HG03378 (cell line): ENCODE results near the gene SERHL2.
"Not testable (repeated sequence)": the region's sequence is repeated elsewhere in the genome, so short reads cannot be mapped to it uniquely, and the experiment has no call there.

Source experiments
- ATAC-seq: cut with Tn5 transposase; IDR thresholded peaks from one replicate; pipeline ENCODE4 v1.9.1; 2021; ENCODE audit warnings: mild to moderate bottlenecking, moderate library complexity; ENCODE audit not compliant: unreplicated experiment

Gene SERHL2

DNA sequence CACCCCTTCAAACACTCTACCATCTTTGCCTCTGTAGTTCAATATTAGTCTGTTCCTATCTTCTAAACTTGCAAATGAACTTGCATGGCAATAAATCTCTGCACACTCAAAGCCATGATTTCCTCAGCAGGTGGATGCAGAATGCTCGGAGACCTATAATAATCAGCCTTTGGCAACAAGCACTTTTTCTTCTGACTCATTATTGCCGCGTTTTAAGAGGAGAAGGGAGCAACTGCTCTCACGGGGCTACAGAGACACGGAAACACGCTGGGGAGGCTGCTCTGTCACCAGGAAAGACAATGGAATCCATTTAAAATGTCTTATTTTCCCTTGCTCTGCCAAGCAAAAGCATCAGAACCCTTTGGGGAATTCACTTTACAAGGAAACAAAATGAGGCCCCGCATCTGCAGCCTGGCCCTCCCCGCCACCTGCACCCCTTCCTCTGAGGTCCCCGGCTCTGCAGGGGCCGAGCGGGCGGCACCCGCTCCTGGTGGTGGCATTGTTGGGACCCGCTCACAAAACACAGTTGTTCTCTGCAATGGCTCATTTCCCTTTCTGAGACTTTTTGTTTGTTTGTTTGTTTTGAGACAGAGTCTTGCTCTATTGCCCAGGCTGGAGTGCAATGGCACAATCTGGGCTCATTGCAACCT lies 18.5 kb upstream of the SERHL2 start:
- not testable (repeated sequence) for ATAC-seq

DNA sequence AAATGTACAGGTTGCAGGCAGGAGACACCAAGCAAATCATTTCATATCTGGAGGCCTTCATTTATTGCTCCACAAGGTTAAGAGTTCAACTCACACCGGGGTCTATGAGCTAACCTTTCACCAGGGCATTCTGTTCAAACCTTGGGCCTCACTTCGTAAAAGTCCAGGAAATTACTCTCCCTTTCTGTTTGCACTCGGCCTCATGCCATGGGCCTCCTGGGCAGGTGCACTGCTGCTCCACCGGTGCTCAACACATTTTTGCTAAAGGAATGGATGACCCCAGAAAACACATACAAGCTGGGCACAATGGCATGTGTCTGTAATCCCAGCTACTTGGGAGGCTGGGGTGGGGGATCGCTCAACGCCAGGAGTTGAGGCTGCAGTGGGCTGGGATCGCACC lies 17.6 kb upstream of the SERHL2 start:
- ATAC-seq: no peak

DNA sequence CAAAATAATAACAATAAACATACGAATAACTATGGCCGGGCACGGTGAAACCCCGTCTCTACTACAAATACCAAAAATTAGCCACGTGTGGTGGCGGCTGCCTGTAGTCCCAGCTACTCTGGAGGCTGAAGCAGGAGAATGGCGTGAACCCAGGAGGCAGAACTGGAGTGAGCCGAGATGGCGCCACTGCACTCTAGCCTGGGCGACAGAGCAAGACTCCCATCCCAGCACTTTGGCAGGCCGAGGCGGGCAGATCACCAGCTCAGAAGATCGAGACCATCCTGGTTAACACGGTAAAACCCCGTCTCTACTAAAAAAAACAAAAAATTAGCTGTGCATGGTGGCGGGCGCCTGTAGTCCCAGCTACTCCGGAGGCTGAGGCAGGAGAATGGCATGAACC lies 17.1 kb upstream of the SERHL2 start:
- ATAC-seq: not testable (repeated sequence)

DNA sequence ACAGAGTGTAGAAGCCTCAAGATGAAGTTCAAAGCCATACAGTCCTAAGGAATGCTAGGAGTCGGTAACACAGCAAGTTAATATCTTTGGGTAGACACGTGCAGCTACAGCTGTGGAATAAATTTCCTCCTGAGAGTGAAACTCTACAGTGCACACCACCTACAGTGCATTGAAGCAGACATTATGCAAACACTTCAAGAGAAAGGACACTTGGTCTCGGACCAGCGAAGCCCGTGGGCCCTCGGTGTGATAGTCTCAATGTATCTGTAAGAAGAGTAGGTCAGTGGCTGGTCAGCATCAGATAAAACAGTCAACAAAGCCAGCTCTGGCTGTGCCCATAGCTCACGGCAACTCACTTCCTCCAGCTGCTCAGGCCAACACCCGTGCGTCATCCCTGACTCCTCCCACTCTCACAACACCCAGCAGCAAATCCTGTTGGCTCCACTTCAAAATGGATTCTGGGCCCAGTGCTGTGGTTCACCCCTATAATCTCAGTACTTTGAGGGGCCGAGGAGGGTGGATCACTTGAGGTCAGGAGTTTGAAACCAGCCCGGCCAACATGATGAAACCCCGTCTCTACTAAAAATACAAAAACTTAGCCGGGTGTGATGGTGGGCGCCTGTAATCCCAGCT lies 16.4 kb upstream of the SERHL2 start:
- not testable (repeated sequence) for ATAC-seq

DNA sequence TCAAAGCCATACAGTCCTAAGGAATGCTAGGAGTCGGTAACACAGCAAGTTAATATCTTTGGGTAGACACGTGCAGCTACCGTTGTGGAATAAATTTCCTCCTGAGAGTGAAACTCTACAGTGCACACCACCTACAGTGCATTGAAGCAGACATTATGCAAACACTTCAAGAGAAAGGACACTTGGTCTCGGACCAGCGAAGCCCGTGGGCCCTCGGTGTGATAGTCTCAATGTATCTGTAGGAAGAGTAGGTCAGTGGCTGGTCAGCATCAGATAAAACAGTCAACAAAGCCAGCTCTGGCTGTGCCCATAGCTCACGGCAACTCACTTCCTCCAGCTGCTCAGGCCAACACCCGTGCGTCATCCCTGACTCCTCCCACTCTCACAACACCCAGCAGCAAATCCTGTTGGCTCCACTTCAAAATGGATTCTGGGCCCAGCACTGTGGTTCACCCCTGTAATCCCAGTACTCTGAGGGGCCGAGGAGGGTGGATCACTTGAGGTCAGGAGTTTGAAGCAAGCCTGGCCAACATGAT lies 14.5 kb upstream of the SERHL2 start:
- ATAC-seq: not testable (repeated sequence)

DNA sequence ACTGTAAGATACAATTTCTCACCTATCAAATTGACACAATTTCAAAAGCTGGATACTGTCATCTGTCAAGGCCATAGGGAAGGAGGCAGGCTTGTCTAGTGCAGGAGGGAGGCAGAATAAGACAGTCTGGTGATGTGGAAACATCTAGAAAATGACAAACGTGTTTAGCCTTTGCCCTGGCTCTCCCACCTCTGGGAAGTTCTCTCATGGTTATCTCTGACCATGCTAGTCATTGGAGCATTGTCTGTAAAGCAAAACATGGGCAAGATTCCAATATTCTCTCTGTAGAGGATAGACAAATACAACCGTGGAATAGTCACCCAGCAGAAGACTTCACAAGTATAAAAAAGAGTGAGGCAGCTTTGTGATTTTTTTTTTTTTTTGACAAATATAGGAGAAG lies 9.1 kb upstream of the SERHL2 start:
- ATAC-seq: no peak

DNA sequence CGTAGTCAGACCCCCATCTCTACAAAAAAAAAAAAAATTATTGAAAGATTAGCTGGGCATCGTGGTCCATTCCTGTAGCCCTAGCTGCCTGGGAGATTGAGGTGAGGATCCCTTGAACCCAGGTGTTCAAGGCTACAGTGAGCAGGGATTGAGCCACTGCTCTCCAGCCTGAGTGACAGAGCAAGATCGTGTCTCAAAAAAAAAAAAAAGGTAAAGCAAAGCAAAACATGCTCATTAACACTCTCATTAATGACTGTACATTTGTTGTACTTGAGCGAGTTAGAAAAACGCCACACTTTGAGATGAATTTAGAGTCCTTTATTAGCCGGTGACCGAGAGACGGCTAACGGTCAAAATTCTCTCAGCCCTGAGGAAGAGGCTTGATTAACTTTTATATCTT lies 6.2 kb upstream of the SERHL2 start:
- ATAC-seq: no peak

DNA sequence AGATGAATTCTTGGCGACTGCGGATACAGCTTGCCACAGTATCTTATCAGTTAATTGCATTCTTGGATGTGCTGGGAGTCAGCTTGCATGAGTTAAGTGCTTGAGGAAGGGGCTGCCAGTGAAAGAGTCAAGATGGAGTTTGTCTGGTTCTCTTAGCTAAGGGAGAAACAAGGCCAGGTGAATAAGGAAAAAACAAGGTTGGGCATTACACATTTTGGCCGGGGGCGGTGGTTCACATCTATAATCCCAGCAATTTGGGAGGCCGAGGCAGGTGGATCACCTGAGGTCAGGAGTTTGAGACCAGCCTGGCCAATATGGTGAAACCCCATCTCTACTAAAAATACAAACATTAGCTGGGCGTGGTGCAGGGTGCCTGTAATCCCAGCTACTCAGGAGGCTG lies 5.6 kb upstream of the SERHL2 start:
- ATAC-seq: not testable (repeated sequence)

DNA sequence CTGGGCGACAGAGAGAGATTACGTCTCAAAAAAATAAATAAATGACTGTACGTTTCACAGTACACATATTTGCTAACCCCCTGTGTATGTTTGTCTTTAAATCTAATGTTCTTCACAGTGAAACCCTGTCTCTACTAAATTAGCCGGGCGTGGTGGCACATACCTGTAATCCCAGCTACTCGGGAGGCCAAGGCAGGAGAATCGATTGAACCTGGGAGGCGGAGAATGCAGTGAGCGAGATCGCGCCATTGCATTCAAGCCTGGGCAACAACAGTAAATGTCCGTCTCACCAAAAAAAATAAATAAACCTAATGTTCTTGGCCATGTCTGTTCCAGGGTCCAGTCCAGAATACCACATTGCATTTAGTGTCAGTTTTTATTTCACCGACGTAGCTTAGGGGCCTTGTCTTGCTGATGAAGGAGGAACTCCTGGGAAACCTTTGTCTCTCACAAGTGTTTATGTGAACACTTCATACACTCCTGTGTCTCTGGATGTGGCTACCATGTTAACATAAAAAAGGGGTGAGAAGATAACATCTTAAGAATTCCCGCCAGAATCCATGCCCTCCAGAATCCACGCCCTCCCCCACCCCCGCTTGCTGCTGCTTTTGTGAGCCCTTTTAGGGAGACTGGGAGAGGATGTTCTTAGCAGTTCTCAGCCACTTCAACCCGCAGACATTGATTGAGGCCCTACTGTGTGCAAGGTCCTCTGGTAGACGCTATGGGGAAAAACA lies 5.0 kb upstream of the SERHL2 start:
- no peak for ATAC-seq

DNA sequence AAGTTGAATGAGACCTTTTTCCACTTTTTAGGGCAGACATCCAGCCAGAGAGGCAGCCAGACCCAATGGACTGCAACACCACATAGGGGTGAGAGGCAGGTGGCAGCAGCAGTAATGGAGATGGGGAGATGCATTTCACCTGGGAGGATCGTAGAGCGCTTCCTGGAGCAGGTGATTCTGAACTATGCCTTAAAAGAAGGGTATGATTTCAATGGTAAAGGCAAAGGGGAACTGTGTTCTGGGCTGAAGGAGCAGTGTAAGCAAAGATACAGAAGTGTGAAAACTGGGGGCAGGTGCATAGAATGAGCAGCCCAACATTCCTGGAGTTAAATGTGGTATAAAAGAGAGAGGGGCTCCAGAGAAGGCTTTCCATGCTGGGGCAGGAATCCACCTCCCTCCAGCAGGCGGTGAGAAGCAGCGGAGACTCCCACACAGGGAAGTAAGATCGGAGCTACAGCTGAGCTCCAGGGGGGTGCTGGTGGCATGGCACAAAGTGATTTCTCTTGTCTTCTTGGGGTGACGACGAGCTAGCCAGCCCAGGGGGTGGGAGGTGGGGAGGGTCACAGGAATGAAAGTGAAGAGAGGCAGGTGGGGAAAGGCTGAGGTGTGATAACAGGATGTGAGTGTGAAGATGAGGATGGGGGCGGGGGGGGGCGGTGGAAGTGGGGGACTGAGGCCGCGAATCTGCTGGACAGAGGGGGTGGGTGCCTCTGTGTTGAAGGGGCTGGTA lies 4.3 kb upstream of the SERHL2 start:
- ATAC-seq: no peak

DNA sequence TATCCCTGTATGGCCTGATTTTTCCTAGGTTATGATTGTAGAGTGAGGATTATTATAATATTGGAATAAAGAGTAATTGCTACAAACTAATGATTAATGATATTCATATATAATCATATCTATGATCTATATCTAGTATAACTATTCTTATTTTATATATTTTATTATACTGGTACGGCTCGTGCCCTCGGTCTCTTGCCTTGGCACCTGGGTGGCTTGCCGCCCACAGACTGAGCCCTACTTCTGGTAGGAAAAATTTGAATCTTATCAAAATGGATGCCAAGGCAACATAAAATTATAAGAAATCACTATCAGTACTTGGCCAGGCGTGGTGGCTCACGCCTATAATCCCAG lies 1.5 kb upstream of the SERHL2 start:
- not testable (repeated sequence) for ATAC-seq

DNA sequence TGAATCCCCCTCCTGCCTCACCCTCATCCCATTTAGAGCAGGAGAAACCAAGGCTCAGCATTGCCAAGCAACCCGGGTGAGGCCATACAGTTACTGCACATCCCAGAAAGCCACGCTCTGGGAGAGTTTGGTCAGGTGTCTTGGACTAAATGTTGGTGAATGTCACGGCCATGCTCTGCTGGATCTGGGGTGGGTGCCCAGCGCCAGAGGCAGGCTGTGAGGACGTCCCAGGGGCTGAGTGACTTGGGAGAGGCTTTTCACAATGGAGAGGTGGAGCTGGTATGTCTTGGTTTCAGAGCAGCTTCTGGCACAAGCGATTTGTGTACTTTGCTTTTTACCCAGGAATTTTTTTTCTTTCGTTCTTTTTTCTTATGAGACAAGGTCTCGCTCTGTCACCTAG lies 6.6 kb downstream of the SERHL2 start:
- ATAC-seq: no peak

DNA sequence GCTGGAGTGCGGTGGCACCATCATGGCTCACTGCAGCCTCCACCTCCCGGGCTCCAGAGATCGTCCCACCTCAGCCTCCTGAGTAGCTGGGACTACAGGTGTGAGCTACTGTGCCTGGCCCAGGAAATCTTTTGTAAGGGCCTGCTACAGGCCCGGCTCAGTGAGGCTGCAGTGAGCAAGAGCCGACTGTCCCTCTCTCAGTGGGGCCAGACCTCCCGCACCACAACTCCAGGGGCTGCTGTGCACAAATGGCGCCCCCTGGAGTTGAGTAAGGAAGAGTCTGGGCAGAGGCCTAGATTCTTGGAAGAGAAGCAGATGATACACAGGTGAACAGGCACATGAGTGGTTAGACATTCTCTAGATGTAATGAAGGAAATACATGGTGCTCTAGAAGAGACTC lies 7.0 kb downstream of the SERHL2 start:
- ATAC-seq: no peak

DNA sequence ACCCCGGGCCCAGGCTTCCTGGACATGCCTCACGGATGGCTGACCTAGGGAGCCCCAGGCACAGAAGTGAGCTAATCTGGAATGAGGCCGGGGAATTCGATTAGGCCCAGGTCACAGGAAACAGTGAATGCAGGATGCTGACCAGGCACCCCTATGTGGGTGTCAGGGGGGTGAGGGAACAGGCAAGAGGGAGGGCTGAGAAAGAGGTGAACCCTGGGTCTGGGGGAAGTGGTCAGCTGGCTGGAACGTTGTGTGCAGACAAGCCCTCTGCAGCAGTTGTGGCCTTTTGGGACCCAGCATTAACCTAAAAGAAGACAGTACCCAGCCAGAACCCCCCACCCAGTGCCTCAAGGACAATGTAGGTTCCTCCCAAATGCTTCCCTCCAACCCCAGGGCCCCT lies 8.1 kb downstream of the SERHL2 start:
- ATAC-seq: no peak

DNA sequence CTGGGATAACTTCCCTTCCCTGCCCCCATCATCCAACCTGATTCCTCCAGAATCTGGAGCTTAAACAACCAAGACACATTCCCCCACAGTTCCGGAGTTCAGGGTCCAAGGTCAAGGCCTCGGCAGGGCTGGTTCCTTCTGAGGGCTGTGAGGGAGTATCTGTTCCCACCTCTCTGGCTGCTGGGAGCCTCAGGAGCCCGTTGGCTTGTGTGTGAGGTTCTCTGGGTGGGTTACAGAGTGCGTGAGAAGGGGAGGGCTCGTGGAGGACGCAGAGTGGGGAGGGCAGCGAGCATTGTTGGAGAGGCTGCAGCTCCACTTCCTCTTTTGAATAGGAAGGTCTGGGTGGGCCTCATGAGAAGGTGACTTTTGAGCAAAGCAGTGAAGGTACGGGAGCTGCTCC lies 8.5 kb downstream of the SERHL2 start:
- no peak for ATAC-seq

DNA sequence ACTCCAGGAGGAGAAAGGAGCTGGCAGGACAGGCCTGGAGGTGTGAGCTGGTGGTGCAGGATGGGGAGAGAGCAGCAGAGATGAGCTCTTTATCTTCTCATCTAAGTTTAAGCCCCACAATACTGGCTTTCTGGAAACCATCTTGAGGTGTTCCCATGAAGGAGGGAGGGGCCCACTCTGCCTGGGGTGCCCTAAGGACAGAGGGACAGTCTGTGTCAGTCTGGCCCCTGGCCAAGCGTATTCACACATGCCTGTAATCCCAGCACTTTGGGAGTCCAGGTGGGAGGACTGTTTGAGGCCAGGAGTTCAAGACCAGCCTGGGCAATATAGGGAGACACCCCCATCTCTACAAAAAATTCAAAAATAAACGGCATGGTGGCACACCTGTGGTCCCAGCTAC lies 8.9 kb downstream of the SERHL2 start:
- no peak for ATAC-seq

DNA sequence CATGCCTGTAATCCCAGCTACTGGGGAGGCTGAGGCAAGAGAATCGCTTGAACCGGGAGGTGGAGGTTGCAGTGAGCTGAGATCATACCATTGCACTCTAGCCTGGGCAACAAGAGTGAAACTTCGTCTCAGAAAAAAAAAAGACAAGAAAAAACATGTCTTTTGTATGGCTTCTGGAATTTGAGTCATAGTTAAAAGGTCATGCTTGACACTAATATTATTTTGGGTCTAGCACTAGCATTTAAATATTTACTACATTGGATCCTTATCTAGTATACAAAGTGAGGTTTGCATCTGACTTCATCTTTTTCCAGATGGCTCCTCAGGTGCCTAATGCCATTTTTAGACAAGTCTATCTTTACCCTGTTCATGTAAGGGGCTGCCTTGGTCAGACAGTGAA lies 10.2 kb downstream of the SERHL2 start:
- not testable (repeated sequence) for ATAC-seq

DNA sequence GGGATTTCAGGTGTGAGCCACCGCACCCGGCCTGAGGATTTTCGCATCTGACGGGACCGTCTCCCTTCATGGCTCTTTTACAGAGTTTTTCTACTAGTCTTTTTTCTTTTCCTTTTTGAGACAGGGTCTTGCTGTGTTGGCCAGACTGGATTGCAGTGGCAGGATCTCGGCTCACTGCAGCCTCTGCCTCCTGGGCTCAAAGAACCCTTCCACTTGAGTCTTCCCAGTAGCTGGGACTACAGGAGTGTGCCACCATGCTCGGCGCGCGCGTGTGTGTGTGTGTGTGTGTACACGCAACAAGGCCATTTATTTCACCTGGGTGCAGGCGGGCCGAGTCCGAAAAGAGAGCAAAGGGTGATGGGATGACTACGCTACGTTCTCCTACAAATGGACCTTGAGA lies 10.9 kb downstream of the SERHL2 start:
- no peak for ATAC-seq

DNA sequence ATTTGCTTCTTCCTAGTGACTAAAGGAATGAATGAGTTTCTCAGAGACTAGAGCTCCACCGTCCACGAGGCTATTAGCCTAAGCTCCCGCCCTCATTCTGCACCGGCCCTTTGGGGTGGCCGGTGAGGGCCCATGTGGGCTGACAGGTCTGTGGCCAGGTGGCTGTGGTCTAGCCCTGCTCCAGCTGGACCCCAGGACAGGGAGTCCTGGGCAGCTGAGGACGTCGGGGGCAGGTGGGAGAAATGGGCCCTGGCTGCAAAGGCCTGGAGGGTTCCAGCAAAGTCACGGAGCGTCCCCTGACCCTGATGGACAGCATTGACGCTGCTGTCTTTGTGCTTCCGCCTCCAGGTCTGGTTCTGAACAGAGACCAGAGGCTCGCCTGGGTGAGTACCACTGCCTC lies 12.2 kb downstream of the SERHL2 start:
- no peak for ATAC-seq

DNA sequence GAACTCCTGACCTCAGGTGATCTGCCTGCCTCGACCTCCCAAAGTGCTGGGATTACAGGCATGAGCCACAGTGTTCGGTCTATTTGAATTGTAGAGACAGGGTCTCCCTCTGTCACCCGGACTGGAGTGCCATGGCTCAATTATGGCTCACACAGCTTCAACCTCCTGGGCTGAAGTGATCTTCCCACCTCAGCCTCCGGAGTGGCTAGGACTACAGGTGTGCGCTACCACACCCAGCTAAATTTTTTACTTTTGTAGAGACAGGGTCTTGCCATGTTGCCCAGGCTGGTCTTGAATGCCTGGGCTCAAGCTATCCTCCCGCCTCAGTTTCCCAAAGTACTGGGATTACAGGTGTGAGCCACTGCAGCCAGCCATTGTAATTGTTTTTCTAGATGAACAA lies 14.2 kb downstream of the SERHL2 start:
- ATAC-seq: not testable (repeated sequence)

DNA sequence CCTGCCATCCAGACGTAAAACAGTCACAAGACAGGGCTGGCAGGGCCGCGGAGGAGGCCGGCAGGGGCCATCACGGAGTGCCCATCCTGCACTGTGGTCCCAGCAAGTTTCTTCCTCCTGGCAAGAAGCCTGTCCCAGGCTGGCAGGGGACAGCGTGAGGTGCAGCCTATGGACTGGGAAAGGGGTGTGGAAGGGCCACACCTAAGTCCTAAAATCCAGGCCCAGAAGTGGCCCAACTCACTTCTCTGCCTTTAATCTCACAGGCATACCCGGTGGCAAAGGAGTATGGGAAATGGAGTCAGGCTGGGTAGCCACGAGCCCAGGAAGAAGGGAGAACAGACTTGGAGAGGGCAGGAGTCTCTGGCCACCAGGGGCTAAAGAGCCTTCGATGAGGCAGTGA lies 16.8 kb downstream of the SERHL2 start:
- not testable (repeated sequence) for ATAC-seq
